ENCODE data around the gene GTF2B. TPM values are rescaled to one million over a fixed set of nuclear protein-coding genes. Genes with fewer than 3 reads are reported as not detected.

Gene GTF2B
- total RNA-seq, 6 donors from 2014 or later, result 6.3 to 37.3 (median 24.4) TPM

DNA sequence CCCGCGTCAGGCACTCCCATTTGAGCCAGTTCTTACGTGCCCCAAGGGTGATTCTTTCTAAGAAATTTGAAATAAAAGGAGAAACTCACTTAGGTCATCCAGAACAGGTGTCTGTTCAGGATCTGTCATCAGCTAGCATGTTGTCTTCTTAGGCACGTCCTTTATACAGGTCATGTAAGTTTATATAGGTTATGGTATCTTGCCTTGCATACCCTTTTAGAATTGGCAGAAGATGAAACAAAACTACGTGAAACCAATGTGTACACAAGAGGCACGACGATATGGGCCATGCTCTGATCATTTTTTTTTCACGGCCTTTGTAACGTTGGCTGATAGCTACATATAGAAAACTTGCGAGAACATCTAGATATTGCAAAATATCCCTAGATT, 579 bp upstream of the GTF2B start:
- Histone ChIP-seq H3K4me3 (peak overlapping the region; percentile 39 to 95 (median 77)), H3K9me3 (no peaks in the 10 kb centered on the region), H3K4me1 (peaks cover 22 to 33% (median 26%) of the 10 kb centered on the region in 4 donors), H3K27me3 (no peaks in the 10 kb centered on the region), H3K36me3 (peaks cover 0 to 7% (median 3%) of the 10 kb centered on the region in 4 donors), H3K27ac (peak overlapping the region; percentile 94 to 99 (median 94))
- no peak for ATAC-seq (ENCODE audit: low FRiP score in 2 of 2)
- DNase-seq, result no peak
- TF ChIP-seq POLR2AphosphoS5 (IDR thresholded peaks at IDR 0.05) (no peak), CTCF (IDR thresholded peaks at IDR 0.05) (no peak), EP300 (IDR thresholded peaks at IDR 0.05) (no peak), POLR2A (IDR thresholded peaks at IDR 0.05) (no peak)
- WGBS, 2 donors, result 30 to 35% methylated on average over 10 of the region's 10 CpGs

- WGBS, 2 donors, result 0% methylated on average over 12 to 16 of the region's 18 CpGs
- peak in 1 of 2 donors; percentile 45 for DNase-seq
These were observed 513 bp downstream of the GTF2B start for GRCh38 chr1:88890791-88891317.

DNA sequence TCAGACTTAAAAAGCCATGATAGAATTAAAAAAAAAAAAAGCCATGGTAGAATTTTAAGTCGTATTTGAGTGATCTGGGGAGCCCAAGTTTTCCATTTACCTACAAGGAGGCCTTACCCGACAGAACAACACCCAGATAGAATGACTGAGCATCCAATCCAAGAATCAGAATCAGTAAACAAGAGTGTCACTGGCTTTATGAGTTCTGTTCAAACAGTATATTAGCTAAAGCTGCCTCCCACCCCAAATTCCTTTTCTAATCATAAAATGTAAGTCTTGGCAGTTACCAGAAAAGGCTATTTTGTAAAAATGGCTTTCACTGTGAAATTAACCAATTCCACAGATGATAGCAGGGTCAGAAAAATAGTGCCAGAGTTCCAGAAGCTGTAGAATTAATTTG, 1.2 kb downstream of the GTF2B start:
- WGBS, 2 donors, result 50 to 52% methylated on average over 2 of the region's 2 CpGs

More at GRCh38 chr1:88890791-88891317, 513 bp downstream of the GTF2B start:
- Histone ChIP-seq H3K4me1 (peaks cover 22 to 33% (median 26%) of the 10 kb centered on the region in 4 donors), H3K27ac (peak overlapping the region; percentile 94 to 99 (median 94)), H3K36me3 (peaks cover 5 to 18% (median 13%) of the 10 kb centered on the region in 4 donors), H3K27me3 (no peaks in the 10 kb centered on the region), H3K4me3 (peak overlapping the region; percentile 39 to 95 (median 77)), H3K9me3 (no peaks in the 10 kb centered on the region)
- ATAC-seq (ENCODE audit: low FRiP score in 2 of 2), result peak in 1 of 2 donors; percentile 76
- no peak for TF ChIP-seq POLR2A (IDR thresholded peaks at IDR 0.05)
- TF ChIP-seq CTCF (IDR thresholded peaks at IDR 0.05), result no peak

GRCh38 chr1:88888750-88889149, 2.6 kb downstream of the GTF2B start:
- ATAC-seq (ENCODE audit: low FRiP score in 2 of 2), result no peak
- WGBS, 2 donors, result 50 to 61% methylated on average over 1 of the region's 1 CpG
- TF ChIP-seq CTCF (IDR thresholded peaks at IDR 0.05) (no peak), POLR2A (IDR thresholded peaks at IDR 0.05) (no peak), EP300 (IDR thresholded peaks at IDR 0.05) (no peak)

More for the DNA sequence above, 1.2 kb downstream of the GTF2B start:
- Histone ChIP-seq H3K4me3 (peak overlapping the region; percentile 39 to 95 (median 77)), H3K27me3 (no peaks in the 10 kb centered on the region), H3K9me3 (no peaks in the 10 kb centered on the region), H3K36me3 (peaks cover 7 to 25% (median 19%) of the 10 kb centered on the region in 4 donors), H3K4me1 (peaks cover 22 to 33% (median 26%) of the 10 kb centered on the region in 4 donors), H3K27ac (peak overlapping the region in 2 of 4 donors; percentile 94 to 99)
- DNase-seq (no peak), ATAC-seq (ENCODE audit: low FRiP score in 2 of 2) (no peak)
- TF ChIP-seq EP300 (IDR thresholded peaks at IDR 0.05) (no peak), POLR2A (IDR thresholded peaks at IDR 0.05) (no peak), CTCF (IDR thresholded peaks at IDR 0.05) (no peak), POLR2AphosphoS5 (IDR thresholded peaks at IDR 0.05) (no peak)

GRCh38 chr1:88885933-88886332, 5.4 kb downstream of the GTF2B start:
- Histone ChIP-seq H3K27me3 (no peaks in the 10 kb centered on the region), H3K4me1 (peaks cover 18 to 41% (median 33%) of the 10 kb centered on the region in 4 donors), H3K9me3 (no peaks in the 10 kb centered on the region), H3K36me3 (peaks cover 13 to 47% (median 27%) of the 10 kb centered on the region in 4 donors), H3K27ac (no peak overlapping the region), H3K4me3 (no peak overlapping the region)
- WGBS, 2 donors, result 84 to 86% methylated on average over 3 of the region's 3 CpGs
- ATAC-seq (ENCODE audit: low FRiP score in 2 of 2) (no peak), DNase-seq (no peak)
- TF ChIP-seq CTCF (IDR thresholded peaks at IDR 0.05) (no peak), EP300 (IDR thresholded peaks at IDR 0.05) (no peak), POLR2AphosphoS5 (IDR thresholded peaks at IDR 0.05) (no peak), POLR2A (IDR thresholded peaks at IDR 0.05) (no peak)

More at GRCh38 chr1:88888750-88889149, 2.6 kb downstream of the GTF2B start:
- Histone ChIP-seq H3K27ac (no peak overlapping the region), H3K27me3 (no peaks in the 10 kb centered on the region), H3K4me1 (peaks cover 22 to 33% (median 26%) of the 10 kb centered on the region in 4 donors), H3K9me3 (no peaks in the 10 kb centered on the region), H3K36me3 (peaks cover 13 to 39% (median 27%) of the 10 kb centered on the region in 4 donors), H3K4me3 (no peak overlapping the region)
- DNase-seq, result no peak
